ENCODE results near the gene SLC18B1.

Gene SLC18B1

GRCh38 chr6:132733283-132733682, 65.2 kb downstream of the SLC18B1 start:
- no peak overlapping the region for H3K4me3 Mint-ChIP-seq
- no peaks in the 10 kb centered on the region for H3K4me1 Mint-ChIP-seq
- H3K27me3 Mint-ChIP-seq (ENCODE audit: low read depth) = no peaks in the 10 kb centered on the region
- TF ChIP-seq, protein P1, sequence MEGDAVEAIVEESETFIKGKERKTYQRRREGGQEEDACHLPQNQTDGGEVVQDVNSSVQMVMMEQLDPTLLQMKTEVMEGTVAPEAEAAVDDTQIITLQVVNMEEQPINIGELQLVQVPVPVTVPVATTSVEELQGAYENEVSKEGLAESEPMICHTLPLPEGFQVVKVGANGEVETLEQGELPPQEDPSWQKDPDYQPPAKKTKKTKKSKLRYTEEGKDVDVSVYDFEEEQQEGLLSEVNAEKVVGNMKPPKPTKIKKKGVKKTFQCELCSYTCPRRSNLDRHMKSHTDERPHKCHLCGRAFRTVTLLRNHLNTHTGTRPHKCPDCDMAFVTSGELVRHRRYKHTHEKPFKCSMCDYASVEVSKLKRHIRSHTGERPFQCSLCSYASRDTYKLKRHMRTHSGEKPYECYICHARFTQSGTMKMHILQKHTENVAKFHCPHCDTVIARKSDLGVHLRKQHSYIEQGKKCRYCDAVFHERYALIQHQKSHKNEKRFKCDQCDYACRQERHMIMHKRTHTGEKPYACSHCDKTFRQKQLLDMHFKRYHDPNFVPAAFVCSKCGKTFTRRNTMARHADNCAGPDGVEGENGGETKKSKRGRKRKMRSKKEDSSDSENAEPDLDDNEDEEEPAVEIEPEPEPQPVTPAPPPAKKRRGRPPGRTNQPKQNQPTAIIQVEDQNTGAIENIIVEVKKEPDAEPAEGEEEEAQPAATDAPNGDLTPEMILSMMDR (IDR thresholded peaks at IDR 0.05; ENCODE audit: unreplicated experiment in 3 of 3) = no peak
- H3K9me3 Mint-ChIP-seq = no peaks in the 10 kb centered on the region
- H3K36me3 Mint-ChIP-seq (ENCODE audit: low read depth) = no peaks in the 10 kb centered on the region
- H3K27ac Mint-ChIP-seq = no peak overlapping the region

DNA sequence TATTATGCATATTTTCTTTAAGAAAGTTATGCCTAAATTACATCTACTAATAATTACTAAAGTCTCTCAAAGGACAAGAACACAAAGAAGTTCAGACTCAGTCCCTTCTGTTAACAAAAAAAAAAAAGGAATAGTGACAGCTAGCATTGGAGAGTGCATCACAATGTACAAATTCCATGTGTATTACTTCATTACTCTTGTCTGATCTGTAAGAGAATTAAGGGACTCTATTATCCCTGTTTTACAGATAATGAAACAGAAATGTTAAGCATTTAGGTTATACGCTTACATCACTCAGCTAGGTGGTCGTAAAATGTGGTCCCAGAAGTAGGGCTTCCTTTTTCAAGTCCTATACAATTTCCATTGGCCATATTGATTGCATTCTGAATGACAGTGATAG, 67.4 kb downstream of the SLC18B1 start:
- no peak overlapping the region for H3K4me3 Mint-ChIP-seq
- H3K9me3 Mint-ChIP-seq = no peaks in the 10 kb centered on the region
- no peaks in the 10 kb centered on the region for H3K4me1 Mint-ChIP-seq
- H3K27ac Mint-ChIP-seq = no peak overlapping the region
- no peaks in the 10 kb centered on the region for H3K36me3 Mint-ChIP-seq (ENCODE audit: low read depth)
- no peaks in the 10 kb centered on the region for H3K27me3 Mint-ChIP-seq (ENCODE audit: low read depth)
- TF ChIP-seq, protein P1 (IDR thresholded peaks at IDR 0.05; ENCODE audit: unreplicated experiment in 3 of 3) = no peak

DNA sequence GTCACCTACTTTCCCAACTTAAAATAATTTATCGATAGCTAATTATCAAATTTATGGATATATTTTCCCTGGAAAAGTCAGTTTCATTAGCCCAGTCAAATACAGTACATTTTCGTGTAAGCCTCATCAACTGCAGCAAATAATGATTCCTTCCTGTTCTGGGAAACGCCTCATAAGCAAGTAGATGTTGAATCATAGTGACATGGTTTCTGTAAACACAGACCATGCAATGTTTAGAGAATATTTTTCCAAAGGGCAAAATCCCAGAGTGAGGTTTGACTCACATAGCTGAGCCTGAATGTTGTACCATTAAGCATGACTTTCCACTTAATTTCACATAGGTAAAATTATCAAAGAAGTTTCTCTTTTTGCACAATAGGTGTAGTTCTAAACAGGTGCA, 67.9 kb downstream of the SLC18B1 start:
- TF ChIP-seq, protein P1 (IDR thresholded peaks at IDR 0.05; ENCODE audit: unreplicated experiment in 3 of 3) = no peak
- Mint-ChIP-seq H3K4me3 (no peak overlapping the region), H3K36me3 (ENCODE audit: low read depth) (no peaks in the 10 kb centered on the region), H3K27ac (no peak overlapping the region), H3K9me3 (no peaks in the 10 kb centered on the region), H3K27me3 (ENCODE audit: low read depth) (no peaks in the 10 kb centered on the region), H3K4me1 (no peaks in the 10 kb centered on the region)

- H3K27me3 Mint-ChIP-seq (ENCODE audit: low read depth) = no peaks in the 10 kb centered on the region
- no peaks in the 10 kb centered on the region for H3K4me1 Mint-ChIP-seq
- no peaks in the 10 kb centered on the region for H3K36me3 Mint-ChIP-seq (ENCODE audit: low read depth)
- H3K4me3 Mint-ChIP-seq = no peak overlapping the region
- TF ChIP-seq, protein P1 (IDR thresholded peaks at IDR 0.05; ENCODE audit: unreplicated experiment in 3 of 3) = no peak
- H3K27ac Mint-ChIP-seq = no peak overlapping the region
- H3K9me3 Mint-ChIP-seq = no peaks in the 10 kb centered on the region
These were observed 69.8 kb downstream of the SLC18B1 start for GRCh38 chr6:132728616-132729015.

- H3K27ac Mint-ChIP-seq = no peak overlapping the region
- H3K9me3 Mint-ChIP-seq = no peaks in the 10 kb centered on the region
- no peaks in the 10 kb centered on the region for H3K36me3 Mint-ChIP-seq (ENCODE audit: low read depth)
- H3K4me3 Mint-ChIP-seq = no peak overlapping the region
- no peaks in the 10 kb centered on the region for H3K4me1 Mint-ChIP-seq
- no peaks in the 10 kb centered on the region for H3K27me3 Mint-ChIP-seq (ENCODE audit: low read depth)
- TF ChIP-seq, protein P1 (IDR thresholded peaks at IDR 0.05; ENCODE audit: unreplicated experiment in 3 of 3) = no peak
These were observed 71.8 kb downstream of the SLC18B1 start for GRCh38 chr6:132726608-132726975.

DNA sequence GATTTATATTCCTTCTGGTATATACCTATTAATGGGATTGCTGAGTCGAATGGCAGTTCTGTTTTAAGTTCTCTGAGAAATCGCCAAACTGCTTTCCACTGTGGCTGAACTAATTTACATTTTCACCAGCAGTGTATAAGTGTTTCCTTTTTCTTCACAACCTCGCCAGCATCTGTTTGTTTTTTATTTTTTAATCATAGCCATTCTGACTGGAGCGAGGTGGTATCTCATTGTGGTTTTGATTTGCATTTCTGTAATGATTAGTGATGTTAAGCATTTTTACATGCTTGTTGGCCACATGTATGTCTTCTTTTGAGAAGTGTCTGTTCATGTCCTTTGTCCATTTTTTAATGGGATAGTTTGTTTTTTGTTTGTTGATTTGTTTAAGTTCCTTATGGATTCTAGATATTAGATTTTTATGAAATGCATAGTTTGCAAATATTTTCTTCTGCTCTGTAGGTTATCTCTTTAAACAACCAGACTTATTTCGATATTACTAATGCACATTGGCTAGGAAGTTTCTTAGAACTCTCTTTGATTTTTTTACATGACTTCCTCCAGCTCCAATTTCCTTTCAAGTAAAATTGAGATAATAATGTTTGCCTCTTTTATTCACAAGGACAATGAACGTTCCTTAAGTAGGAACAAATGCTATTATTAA, 72.4 kb downstream of the SLC18B1 start:
- H3K27me3 Mint-ChIP-seq (ENCODE audit: low read depth) = no peaks in the 10 kb centered on the region
- no peaks in the 10 kb centered on the region for H3K9me3 Mint-ChIP-seq
- no peak overlapping the region for H3K4me3 Mint-ChIP-seq
- H3K36me3 Mint-ChIP-seq (ENCODE audit: low read depth) = no peaks in the 10 kb centered on the region
- H3K27ac Mint-ChIP-seq = no peak overlapping the region
- H3K4me1 Mint-ChIP-seq = no peaks in the 10 kb centered on the region
- TF ChIP-seq, protein P1 (IDR thresholded peaks at IDR 0.05; ENCODE audit: unreplicated experiment in 3 of 3) = no peak
